Keratinocyte (primary cell): Measurements from ENCODE around the gene CRYL1. TPM values are rescaled to one million over a fixed set of nuclear protein-coding genes. Genes with fewer than 3 reads are reported as not detected.

ENCODE experiments used
- DNase-seq: peaks from one replicate; pipeline ENCODE4 v3.0.0-alpha.2; 2011; ENCODE audit warnings: low read depth, missing footprints, low spot score
- FAIRE-seq: peaks from 2 replicates; lab custom pipeline; 2011; peaks lifted over from hg19 to GRCh38; lab: Jason Lieb, UNC
- H2AFZ ChIP-seq: 2 replicates; pipeline ENCODE4 v1.6.0; 2012; ENCODE audit warnings: low read length, control low read depth, inconsistent platforms; ENCODE audit not compliant: control insufficient read depth
- H3K27ac ChIP-seq: 2 replicates; pipeline ENCODE4 v1.5.1; 2011; ENCODE audit warnings: low read length; ENCODE audit not compliant: control insufficient read depth, insufficient read depth
- H3K27me3 ChIP-seq: 3 replicates; pipeline ENCODE4 v1.6.0; 2011; ENCODE audit warnings: low read length; ENCODE audit not compliant: control insufficient read depth, insufficient read depth; ENCODE audit errors: extremely low read depth
- H3K36me3 ChIP-seq, 2 experiments: 2 replicates in 1 of 2; 3 replicates in 1 of 2; pipeline ENCODE4 v1.5.1; 2011; ENCODE audit warnings: low read length in 2 of 2, mild to moderate bottlenecking in 1 of 2; ENCODE audit not compliant: control insufficient read depth in 2 of 2, insufficient read depth in 2 of 2; ENCODE audit errors: extremely low read depth in 1 of 2
- H3K4me1 ChIP-seq: 3 replicates; pipeline ENCODE4 v1.5.1; 2011; ENCODE audit warnings: low read length; ENCODE audit not compliant: control insufficient read depth, insufficient read depth; ENCODE audit errors: extremely low read depth
- H3K4me2 ChIP-seq: 3 replicates; pipeline ENCODE4 v1.6.0; 2011; ENCODE audit warnings: low read depth, low read length; ENCODE audit not compliant: control insufficient read depth, insufficient read depth; ENCODE audit errors: extremely low read depth
- H3K4me3 ChIP-seq, 3 experiments: fragments of 200-600 bp in 1 of 3; sonication (generic) in 1 of 3; 2 replicates in 2 of 3; 3 replicates in 1 of 3; pipeline ENCODE4 v1.5.1; 2011 to 2016; ENCODE audit warnings: low read length in 3 of 3, mild to moderate bottlenecking in 3 of 3, control low read depth in 2 of 3, inconsistent platforms in 1 of 3, low read depth in 1 of 3, mixed read lengths in 1 of 3, mixed run types in 1 of 3, moderate library complexity in 1 of 3; ENCODE audit not compliant: control insufficient read depth in 2 of 3, insufficient read depth in 2 of 3; ENCODE audit errors: extremely low read depth in 1 of 3
- H3K79me2 ChIP-seq: 2 replicates; pipeline ENCODE4 v1.6.0; 2012; ENCODE audit warnings: low read length; ENCODE audit not compliant: control insufficient read depth, insufficient read depth
- H3K9ac ChIP-seq: 3 replicates; pipeline ENCODE4 v1.6.0; 2011; ENCODE audit warnings: low read length; ENCODE audit not compliant: control insufficient read depth, insufficient read depth; ENCODE audit errors: extremely low read depth
- H3K9me1 ChIP-seq: 3 replicates; pipeline ENCODE4 v1.6.0; 2011; ENCODE audit warnings: low read length; ENCODE audit not compliant: control insufficient read depth, insufficient read depth; ENCODE audit errors: extremely low read depth
- H3K9me3 ChIP-seq: 2 replicates; pipeline ENCODE4 v1.5.1; 2012; ENCODE audit warnings: low read depth, low read length; ENCODE audit not compliant: control insufficient read depth
- H4K20me1 ChIP-seq: 3 replicates; pipeline ENCODE4 v1.6.0; 2011; ENCODE audit warnings: low read length; ENCODE audit not compliant: control insufficient read depth, insufficient read depth; ENCODE audit errors: extremely low read depth
- EZH2 ChIP-seq: IDR thresholded peaks from one replicate; pipeline ENCODE4 v1.6.1; 2012; ENCODE audit warnings: inconsistent platforms, mild to moderate bottlenecking, low read length, moderate library complexity
- dilution Hi-C: fragments of 300-500 bp; cut with MboI; formaldehyde crosslinking; loops from one replicate; pipeline ENCODE4 v1.7.0; 2020; ENCODE audit warnings: low sequenced_read_pairs; ENCODE audit not compliant: extremely low pct_ligation_motif_present
- polyA plus RNA-seq, 5 experiments: library from polyadenylated mRNA; depleted of rRNA in 3 of 5; stranded (reverse) in 3 of 5; stranded (forward) in 1 of 5; unstranded in 1 of 5; fragments of >200 nt; gene quantifications; 1 replicate in 1 of 5; 2 replicates in 3 of 5; 3 replicates in 1 of 5; pipeline versions ENCODE4 v1.2.1 to v1.2.3, GENCODE V29; 2011 to 2012; ENCODE audit warnings: missing spikeins in 2 of 5, low read depth in 1 of 5, low replicate concordance in 1 of 5
- TF ChIP-seq, protein P1 (sequence below), 3 experiments: IDR thresholded peaks in 1 of 3; conservative IDR thresholded peaks in 1 of 3; optimal IDR thresholded peaks in 1 of 3; 2 replicates in 2 of 3; 3 replicates in 1 of 3; pipeline versions ENCODE3 to v1.5.1; 2011; ENCODE audit warnings: low read length in 3 of 3, mild to moderate bottlenecking in 3 of 3, moderate library complexity in 2 of 3, control low read depth in 1 of 3, inconsistent platforms in 1 of 3; ENCODE audit not compliant: insufficient read depth in 2 of 3; ENCODE audit errors: extremely low read depth in 1 of 3

CRYL1 gene
- polyA plus RNA-seq, 1 donor (not counting 4 experiments of a cell fraction or from before 2014, with no cell fraction given): 27.2 TPM

DNA sequence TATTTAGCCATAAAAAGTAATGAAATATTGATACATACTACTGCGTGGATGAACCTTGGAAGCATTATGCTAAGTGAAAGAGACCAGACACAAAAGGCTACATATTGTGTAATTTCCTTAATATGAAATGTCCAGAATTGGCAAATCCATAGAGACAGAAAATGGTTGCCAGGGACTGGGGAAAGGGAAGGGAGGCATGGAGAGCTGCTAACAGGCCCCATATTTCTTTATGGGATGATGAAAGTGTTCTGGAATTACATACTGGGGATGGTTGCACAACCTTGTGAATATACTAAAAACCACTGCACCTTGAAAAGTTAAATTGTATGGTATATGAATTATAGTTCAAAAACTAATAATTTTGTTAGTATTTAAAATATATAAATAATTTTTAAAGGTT, 44.9 kb upstream of the CRYL1 start:
- no peak overlapping the region for H3K27ac ChIP-seq
- dilution Hi-C loops: no loop called here
- no peaks in the 10 kb centered on the region for H3K9me1 ChIP-seq
- H3K4me3 ChIP-seq: no peak overlapping the region
- FAIRE-seq (peak; percentile 20), DNase-seq (no peak)
- TF ChIP-seq, protein P1, sequence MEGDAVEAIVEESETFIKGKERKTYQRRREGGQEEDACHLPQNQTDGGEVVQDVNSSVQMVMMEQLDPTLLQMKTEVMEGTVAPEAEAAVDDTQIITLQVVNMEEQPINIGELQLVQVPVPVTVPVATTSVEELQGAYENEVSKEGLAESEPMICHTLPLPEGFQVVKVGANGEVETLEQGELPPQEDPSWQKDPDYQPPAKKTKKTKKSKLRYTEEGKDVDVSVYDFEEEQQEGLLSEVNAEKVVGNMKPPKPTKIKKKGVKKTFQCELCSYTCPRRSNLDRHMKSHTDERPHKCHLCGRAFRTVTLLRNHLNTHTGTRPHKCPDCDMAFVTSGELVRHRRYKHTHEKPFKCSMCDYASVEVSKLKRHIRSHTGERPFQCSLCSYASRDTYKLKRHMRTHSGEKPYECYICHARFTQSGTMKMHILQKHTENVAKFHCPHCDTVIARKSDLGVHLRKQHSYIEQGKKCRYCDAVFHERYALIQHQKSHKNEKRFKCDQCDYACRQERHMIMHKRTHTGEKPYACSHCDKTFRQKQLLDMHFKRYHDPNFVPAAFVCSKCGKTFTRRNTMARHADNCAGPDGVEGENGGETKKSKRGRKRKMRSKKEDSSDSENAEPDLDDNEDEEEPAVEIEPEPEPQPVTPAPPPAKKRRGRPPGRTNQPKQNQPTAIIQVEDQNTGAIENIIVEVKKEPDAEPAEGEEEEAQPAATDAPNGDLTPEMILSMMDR (optimal IDR thresholded peaks at IDR 0.05 in 1 of 3, IDR thresholded peaks at IDR 0.05 in 1 of 3, conservative IDR thresholded peaks at IDR 0.05 in 1 of 3; ENCODE audit: extremely low read depth in 1 of 3, insufficient read depth in 2 of 3, low read length in 3 of 3): no peak
- no peak for TF ChIP-seq EZH2
- H3K9ac ChIP-seq: no peak overlapping the region
- H2AFZ ChIP-seq: no peak overlapping the region
- no peak overlapping the region for H3K4me2 ChIP-seq
- H3K27me3 ChIP-seq: no peaks in the 10 kb centered on the region
- no peaks in the 10 kb centered on the region for H3K79me2 ChIP-seq
- peaks cover 2% of the 10 kb centered on the region for H3K4me1 ChIP-seq
- no peaks in the 10 kb centered on the region for H3K9me3 ChIP-seq
- H3K36me3 ChIP-seq: peaks cover 0 to 2% of the 10 kb centered on the region in 2 experiments
- no peaks in the 10 kb centered on the region for H4K20me1 ChIP-seq

DNA sequence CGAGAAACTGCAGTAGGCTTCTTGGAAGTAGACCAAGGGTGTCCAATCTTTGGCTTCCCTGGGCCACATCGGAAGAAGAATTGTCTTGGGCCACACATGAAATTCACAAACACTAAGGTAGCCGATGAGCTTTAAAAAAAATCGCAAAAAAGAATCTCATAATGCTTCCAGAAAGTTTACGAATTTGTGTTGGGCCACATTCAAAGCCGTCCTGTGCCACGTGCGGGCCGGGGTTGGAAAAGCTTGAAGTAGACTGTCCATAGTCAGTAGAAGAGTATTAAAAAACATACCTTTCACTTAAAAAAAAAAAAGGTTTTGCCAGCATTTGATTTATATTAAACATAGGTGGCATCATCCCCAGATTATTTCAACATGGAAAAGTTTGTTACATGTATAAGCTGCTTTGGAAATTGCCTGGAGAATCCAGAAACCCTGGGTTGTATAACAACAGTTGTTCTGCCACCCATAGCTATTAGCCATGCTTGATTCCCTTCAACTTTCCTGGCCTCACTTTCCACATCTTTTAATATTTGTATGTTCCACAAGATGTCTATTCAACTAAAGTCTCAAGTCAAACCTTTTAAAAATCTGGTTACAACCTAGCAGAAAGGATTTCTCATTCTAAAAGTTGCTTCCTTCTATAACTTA, 42.3 kb upstream of the CRYL1 start:
- FAIRE-seq: no peak
- Histone ChIP-seq H3K27me3 (no peaks in the 10 kb centered on the region), H3K27ac (peak overlapping the region; percentile 64), H3K36me3 (no peaks in the 10 kb centered on the region), H3K9me1 (no peaks in the 10 kb centered on the region), H3K4me1 (peaks cover 2% of the 10 kb centered on the region), H3K79me2 (no peaks in the 10 kb centered on the region), H3K4me2 (peak overlapping the region; percentile 95), H4K20me1 (no peaks in the 10 kb centered on the region), H2AFZ (peak overlapping the region; percentile 68), H3K4me3 (peak overlapping the region; percentile 68 to 80 (median 69)), H3K9me3 (peaks cover 6% of the 10 kb centered on the region), H3K9ac (peak overlapping the region; percentile 71)
- TF ChIP-seq EZH2: no peak
- TF ChIP-seq, protein P1 (optimal IDR thresholded peaks at IDR 0.05 in 1 of 3, IDR thresholded peaks at IDR 0.05 in 1 of 3, conservative IDR thresholded peaks at IDR 0.05 in 1 of 3; ENCODE audit: extremely low read depth in 1 of 3, insufficient read depth in 2 of 3, low read length in 3 of 3): no peak
- DNase-seq: no peak
- dilution Hi-C loops: no loop called here
